Prostate gland (tissue), 2 donors: ENCODE measurements around the gene ARSG. TPM values are rescaled to one million over a fixed set of nuclear protein-coding genes. Genes with fewer than 3 reads are reported as not detected.

ENCODE experiments used
- DNase-seq: peaks from one replicate; pipeline ENCODE4 v3.0.0-alpha.2; 2019; ENCODE audit warnings: low spot score
- H3K27ac ChIP-seq, 2 donors: fragments of 200-600 bp; sonication (generic); 2 replicates each; pipeline ENCODE4 v1.5.1; 2017 to 2019
- H3K27me3 ChIP-seq: fragments of 200-600 bp; sonication (generic); replicated peaks from 2 replicates; pipeline ENCODE4 v1.5.1; 2019; ENCODE audit not compliant: insufficient read depth
- H3K36me3 ChIP-seq, 2 donors: fragments of 200-600 bp; sonication (generic); 1 replicate in 1 of 2; 2 replicates in 1 of 2; pipeline versions ENCODE4 v1.5.1 to v1.8.1; 2017 to 2019
- H3K4me1 ChIP-seq: fragments of 200-600 bp; sonication (generic); replicated peaks from 2 replicates; pipeline ENCODE4 v1.5.1; 2019
- H3K4me3 ChIP-seq, 2 donors: fragments of 200-600 bp; sonication (generic); 2 replicates each; pipeline ENCODE4 v1.5.1; 2017 to 2019
- H3K9me3 ChIP-seq: fragments of 200-600 bp; sonication (generic); 2 replicates; pipeline ENCODE4 v1.5.1; 2017
- POLR2A ChIP-seq: fragments of 450-650 bp; IDR thresholded peaks from one replicate; pipeline ENCODE4 v1.6.1; 2016; ENCODE audit warnings: antibody characterized with exemption, mild to moderate bottlenecking
- POLR2AphosphoS5 ChIP-seq: sonication (generic); formaldehyde crosslinking; IDR thresholded peaks from one replicate; pipeline ENCODE4 v1.6.1; 2017; ENCODE audit warnings: antibody characterized with exemption
- WGBS: methylation state at CpG from one replicate; pipeline ENCODE4 v1.1.5; 2018; 5-methylcytosine and 5-hydroxymethylcytosine counted together
- intact Hi-C: fragments of 100-400 bp; cut with DNase I; formaldehyde crosslinking; loops from one replicate; pipeline ENCODE4 v1.14.2; 2022
- total RNA-seq, 2 donors: library from RNA; depleted of rRNA; stranded (reverse); fragments of >200 nt; gene quantifications; one replicate each; pipeline ENCODE4 v1.1.0, GENCODE V29; 2016
- TF ChIP-seq, protein P1 (sequence below), 4 experiments: fragments of 200-600 bp in 2 of 4; fragments of 450-650 bp in 2 of 4; sonication (generic) in 2 of 4; IDR thresholded peaks; 1 replicate in 3 of 4; 2 replicates in 1 of 4; pipeline ENCODE4 v1.5.1; 2016 to 2019; ENCODE audit warnings: antibody characterized with exemption in 4 of 4, mild to moderate bottlenecking in 2 of 4, moderate library complexity in 2 of 4

ARSG gene
- total RNA-seq, 2 donors from 2014 or later = 1.5 to 8.3 TPM

DNA sequence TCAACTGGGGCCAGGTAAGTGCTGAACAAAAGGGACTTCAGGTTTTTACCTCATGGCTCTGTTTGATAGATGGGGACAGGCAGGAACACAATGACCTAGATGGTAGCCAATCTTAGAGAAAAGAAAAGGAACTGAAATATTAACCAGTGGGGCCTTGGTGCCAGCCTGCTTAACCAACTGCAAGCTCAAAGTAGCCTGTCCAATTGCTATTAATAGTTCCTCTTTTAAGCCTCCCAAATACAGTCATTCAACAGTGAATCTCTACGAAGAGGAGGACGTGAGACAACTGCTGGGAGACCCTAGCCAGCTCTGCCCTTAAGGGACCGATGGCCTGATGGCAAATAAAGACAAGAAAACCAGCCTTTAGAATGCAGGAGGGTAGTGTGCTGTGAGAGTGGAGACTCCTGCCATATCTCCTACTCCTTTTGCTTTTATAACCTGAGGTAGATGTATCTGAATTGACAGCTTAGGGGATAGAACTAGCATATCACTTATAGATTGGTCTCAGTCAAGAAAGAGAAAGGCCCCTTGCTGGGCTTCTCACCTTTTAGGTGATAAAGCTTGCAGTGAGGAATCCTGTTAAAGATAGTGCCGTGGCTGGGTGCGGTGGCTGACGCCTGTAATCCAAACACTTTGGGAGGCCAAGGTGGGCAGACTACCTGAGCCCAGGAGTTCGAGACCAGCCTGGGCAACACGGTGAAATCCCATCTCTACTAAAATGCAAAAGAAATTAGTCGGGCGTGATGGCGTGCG is 28.3 kb downstream of the ARSG start:
- no peak overlapping the region for H3K4me3 ChIP-seq
- no peak overlapping the region for H3K27ac ChIP-seq
- H3K4me1 ChIP-seq = no peaks in the 10 kb centered on the region
- H3K36me3 ChIP-seq = no peaks in the 10 kb centered on the region
- no peaks in the 10 kb centered on the region for H3K9me3 ChIP-seq
- TF ChIP-seq POLR2A = no peak
- no peak for TF ChIP-seq POLR2AphosphoS5
- TF ChIP-seq, protein P1, sequence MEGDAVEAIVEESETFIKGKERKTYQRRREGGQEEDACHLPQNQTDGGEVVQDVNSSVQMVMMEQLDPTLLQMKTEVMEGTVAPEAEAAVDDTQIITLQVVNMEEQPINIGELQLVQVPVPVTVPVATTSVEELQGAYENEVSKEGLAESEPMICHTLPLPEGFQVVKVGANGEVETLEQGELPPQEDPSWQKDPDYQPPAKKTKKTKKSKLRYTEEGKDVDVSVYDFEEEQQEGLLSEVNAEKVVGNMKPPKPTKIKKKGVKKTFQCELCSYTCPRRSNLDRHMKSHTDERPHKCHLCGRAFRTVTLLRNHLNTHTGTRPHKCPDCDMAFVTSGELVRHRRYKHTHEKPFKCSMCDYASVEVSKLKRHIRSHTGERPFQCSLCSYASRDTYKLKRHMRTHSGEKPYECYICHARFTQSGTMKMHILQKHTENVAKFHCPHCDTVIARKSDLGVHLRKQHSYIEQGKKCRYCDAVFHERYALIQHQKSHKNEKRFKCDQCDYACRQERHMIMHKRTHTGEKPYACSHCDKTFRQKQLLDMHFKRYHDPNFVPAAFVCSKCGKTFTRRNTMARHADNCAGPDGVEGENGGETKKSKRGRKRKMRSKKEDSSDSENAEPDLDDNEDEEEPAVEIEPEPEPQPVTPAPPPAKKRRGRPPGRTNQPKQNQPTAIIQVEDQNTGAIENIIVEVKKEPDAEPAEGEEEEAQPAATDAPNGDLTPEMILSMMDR (IDR thresholded peaks at IDR 0.05) = no peak
- intact Hi-C loops = no loop called here
- no peaks in the 10 kb centered on the region for H3K27me3 ChIP-seq
- no peak for DNase-seq
- 94% methylated on average over 12 of the region's 12 CpGs for WGBS

DNA sequence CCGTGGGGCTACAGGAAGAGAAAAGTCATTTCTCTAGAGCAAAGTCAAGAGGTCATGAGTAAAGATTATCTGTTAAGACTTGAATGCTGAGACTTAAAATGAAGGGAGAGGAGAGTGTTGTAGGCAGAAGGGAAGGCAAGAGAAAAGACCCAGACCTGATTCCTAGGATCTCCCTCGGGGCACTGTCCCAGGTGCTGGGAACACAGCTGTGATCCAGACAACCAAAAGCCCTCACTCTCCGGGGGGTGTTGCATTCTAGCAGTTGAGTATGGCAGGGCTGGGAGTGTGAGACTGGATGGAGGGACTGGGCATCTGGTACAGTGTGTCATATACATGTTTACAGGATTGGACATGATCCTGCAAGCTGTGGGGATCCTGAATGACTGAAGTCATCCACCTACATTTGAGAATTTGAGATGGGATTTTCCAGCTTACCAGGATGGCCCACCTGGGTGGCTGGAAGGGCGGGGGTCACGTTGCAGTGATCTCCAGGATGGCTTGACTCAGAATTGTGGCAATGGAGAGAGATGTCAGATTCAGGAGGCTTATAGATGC is 29.1 kb downstream of the ARSG start:
- no peak overlapping the region for H3K27ac ChIP-seq
- H3K27me3 ChIP-seq = no peaks in the 10 kb centered on the region
- H3K9me3 ChIP-seq = no peaks in the 10 kb centered on the region
- intact Hi-C loops = no loop called here
- WGBS = 64% methylated on average over 5 of the region's 5 CpGs
- H3K4me3 ChIP-seq = no peak overlapping the region
- H3K4me1 ChIP-seq = no peaks in the 10 kb centered on the region
- TF ChIP-seq, protein P1 (IDR thresholded peaks at IDR 0.05) = no peak
- no peak for TF ChIP-seq POLR2AphosphoS5
- DNase-seq = no peak
- no peaks in the 10 kb centered on the region for H3K36me3 ChIP-seq

DNA sequence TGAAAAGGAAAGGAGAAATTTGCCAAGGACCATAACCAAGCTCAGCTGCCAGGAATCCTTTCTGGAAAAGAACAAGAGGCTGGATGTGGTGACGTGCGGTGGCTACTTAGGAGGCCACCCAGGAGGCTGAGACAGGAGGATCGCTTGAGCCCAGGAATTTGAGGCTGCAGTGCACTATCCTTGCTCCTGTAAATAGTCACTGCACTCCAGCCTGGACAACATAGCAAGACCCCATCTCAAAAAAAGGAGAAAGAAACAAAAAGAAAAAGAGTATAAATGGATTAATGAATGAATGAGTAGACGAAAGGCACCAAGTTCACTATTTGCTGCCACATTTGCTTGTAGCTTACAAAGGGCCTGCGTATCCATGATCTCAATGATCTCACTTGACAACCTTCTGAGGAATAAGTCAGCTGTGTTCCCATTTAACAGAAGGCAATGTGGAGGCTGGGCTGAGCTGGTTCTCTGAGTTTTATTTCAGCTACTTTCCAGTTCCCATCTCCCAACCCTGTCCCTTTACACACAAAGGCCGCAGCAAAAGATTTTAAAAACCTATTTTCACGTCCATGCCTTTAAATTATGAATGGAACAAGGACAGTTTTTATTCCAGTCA is 29.8 kb downstream of the ARSG start:
- Histone ChIP-seq H3K4me3 (no peak overlapping the region), H3K27ac (no peak overlapping the region), H3K36me3 (no peaks in the 10 kb centered on the region), H3K27me3 (no peaks in the 10 kb centered on the region), H3K9me3 (no peaks in the 10 kb centered on the region), H3K4me1 (no peaks in the 10 kb centered on the region)
- WGBS = 96% methylated on average over 7 of the region's 7 CpGs
- no peak for DNase-seq
- TF ChIP-seq, protein P1 (IDR thresholded peaks at IDR 0.05) = no peak
- TF ChIP-seq POLR2A = no peak
- TF ChIP-seq POLR2AphosphoS5 = no peak
- intact Hi-C loops = no loop called here

DNA sequence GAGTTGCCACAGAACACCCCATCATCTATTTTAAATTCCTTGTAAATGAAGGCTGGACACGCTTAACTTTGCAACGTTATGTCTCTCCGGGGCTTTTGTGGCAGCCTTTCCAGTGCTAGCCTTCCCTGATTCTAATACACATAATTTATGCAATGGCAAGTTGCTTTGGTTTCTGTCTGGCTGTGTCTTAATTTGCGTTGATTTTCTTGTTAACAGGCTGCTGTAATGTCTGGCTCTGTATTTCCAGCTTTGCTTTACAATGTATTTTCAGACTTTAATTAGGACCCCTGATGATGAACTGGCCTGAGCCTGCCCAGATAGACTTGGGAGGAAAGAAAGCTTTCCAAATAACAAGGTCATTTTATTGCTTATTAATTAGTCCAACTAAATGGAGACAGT is 30.3 kb downstream of the ARSG start:
- H3K9me3 ChIP-seq = no peaks in the 10 kb centered on the region
- no peak overlapping the region for H3K4me3 ChIP-seq
- no peaks in the 10 kb centered on the region for H3K27me3 ChIP-seq
- no peak overlapping the region for H3K27ac ChIP-seq
- H3K36me3 ChIP-seq = no peaks in the 10 kb centered on the region
- 60% methylated on average over 4 of the region's 4 CpGs for WGBS
- intact Hi-C loops = no loop called here
- H3K4me1 ChIP-seq = no peaks in the 10 kb centered on the region
- no peak for TF ChIP-seq POLR2AphosphoS5
- TF ChIP-seq, protein P1 (IDR thresholded peaks at IDR 0.05) = no peak
- no peak for DNase-seq
